Measurements from ENCODE around the gene LEFTY2.

DNA sequence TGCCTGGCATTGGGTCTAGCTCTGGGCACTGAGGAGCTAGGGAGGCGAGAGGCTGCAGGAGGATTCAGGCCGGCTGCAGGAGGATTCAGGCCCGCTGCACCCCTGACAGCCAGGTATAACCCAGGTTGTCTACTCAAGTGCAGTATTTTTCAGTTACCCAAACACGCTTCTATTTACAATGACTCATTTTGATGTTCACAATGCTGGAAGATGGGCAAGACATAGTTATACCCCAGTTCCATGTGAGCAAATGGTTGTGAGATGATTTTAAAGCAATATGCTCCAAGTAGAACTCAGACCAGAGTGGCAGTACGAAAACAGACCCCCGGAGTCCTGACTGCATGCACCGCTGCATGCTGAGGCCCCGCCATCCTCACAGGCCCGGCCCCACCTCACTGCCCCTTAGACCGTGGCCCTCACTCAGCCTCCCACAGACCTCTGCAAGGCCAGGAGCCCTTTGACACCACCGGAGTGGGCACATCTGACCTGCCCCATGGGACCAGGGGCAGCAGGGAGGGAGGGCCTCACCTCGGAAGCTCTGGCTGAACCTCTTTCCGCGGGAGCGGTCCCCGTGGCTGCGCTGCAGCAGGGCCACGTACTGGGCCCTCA, 52.6 kb downstream of the LEFTY2 start:
- TF ChIP-seq, protein P1, sequence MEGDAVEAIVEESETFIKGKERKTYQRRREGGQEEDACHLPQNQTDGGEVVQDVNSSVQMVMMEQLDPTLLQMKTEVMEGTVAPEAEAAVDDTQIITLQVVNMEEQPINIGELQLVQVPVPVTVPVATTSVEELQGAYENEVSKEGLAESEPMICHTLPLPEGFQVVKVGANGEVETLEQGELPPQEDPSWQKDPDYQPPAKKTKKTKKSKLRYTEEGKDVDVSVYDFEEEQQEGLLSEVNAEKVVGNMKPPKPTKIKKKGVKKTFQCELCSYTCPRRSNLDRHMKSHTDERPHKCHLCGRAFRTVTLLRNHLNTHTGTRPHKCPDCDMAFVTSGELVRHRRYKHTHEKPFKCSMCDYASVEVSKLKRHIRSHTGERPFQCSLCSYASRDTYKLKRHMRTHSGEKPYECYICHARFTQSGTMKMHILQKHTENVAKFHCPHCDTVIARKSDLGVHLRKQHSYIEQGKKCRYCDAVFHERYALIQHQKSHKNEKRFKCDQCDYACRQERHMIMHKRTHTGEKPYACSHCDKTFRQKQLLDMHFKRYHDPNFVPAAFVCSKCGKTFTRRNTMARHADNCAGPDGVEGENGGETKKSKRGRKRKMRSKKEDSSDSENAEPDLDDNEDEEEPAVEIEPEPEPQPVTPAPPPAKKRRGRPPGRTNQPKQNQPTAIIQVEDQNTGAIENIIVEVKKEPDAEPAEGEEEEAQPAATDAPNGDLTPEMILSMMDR (IDR thresholded peaks at IDR 0.05) = no peak
- TF ChIP-seq POLR2A (IDR thresholded peaks at IDR 0.05) (no peak), POLR2AphosphoS5 (IDR thresholded peaks at IDR 0.05; ENCODE audit: insufficient read depth in 1 of 2, low read depth in 1 of 2) (no peak)
